EL (cell line): ENCODE results near the gene RGS12.
A peak's percentile ranks its signal among the peaks of the same experiment; 100 is the strongest.

Experiments
- DNase-seq: peaks from one replicate; pipeline ENCODE4 v3.0.0-alpha.2; 2016

RGS12 gene

DNA sequence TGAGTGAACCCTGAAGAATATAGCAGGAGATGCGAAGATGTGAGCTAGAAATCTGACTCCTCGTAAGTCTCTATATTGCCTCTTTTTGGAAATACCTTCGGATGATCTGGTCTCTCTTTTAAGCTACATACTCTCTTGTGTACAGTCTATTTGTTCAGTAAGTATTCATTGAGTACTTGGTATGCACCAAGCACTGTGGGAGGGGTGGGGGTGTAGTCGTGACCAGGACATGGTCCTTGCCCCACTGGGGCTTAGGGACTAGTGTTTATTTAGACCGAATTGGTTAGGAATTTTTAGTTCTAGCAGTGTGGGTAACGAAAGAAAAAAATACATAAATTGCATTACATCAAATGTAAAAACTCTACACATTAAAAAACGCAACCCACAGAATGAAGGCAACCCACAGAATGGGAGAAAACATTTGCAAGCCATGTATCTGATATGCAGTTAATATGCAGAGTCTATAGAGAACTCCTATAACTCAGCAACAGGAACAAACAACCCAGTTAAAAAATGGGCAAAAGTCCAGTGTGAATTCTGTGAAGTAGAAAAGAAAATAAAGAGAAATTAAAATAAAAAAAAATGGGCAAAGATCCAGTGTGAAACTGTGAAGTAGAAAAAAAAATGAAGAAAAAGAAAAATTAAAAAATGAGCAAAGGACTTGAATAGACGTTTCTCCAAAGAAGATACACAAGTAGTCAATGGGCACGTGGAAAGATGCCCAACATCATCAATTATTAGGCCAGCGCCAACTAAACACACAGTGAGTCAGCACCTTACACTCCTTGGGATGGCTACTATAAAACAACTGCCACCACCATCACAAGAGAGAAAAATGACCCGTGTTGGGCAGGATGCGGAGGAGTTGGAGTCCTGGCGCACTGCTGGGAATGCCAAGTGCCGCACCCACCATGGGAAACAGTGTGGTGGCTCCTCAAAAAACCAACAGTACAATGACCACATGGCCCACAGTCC is 43.8 kb downstream of the RGS12 start:
- no peak for DNase-seq

DNA sequence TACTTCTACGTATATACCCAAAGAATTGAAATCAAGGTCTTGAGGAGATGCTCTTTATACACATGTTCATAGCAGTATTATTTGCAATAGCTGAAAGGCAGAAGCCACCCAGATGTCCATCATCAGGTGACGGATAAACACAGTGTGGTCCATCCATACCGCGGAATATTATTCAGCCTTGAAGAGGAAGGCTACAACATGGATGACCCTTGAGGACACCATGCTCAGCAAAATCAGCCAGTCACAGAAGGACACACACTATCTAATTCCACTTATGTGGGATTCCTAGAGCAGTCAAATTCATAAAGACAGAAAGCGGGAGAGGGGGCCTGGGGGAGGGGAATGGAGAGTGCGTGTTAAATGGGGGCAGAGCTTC is 44.5 kb downstream of the RGS12 start:
- DNase-seq = no peak

DNA sequence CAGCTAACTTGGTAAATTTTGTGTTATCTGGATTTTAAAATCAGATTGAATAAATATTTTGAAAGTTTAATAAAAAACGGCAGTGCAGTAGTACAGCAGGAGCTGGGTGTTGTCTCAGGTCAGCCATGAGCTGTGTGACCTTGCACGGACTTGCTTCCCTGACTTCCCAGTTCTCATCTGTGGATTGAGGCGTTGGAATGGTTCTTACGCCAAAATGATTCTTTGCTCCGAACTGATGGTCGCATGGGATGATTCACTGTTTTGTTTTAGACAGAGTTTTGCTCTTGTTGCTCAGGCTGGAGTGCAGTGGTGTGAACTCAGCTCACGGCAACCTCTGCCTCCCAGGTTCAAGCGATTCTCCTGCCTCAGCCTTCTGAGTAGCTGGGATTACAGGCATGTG is 45.0 kb downstream of the RGS12 start:
- no peak for DNase-seq

DNA sequence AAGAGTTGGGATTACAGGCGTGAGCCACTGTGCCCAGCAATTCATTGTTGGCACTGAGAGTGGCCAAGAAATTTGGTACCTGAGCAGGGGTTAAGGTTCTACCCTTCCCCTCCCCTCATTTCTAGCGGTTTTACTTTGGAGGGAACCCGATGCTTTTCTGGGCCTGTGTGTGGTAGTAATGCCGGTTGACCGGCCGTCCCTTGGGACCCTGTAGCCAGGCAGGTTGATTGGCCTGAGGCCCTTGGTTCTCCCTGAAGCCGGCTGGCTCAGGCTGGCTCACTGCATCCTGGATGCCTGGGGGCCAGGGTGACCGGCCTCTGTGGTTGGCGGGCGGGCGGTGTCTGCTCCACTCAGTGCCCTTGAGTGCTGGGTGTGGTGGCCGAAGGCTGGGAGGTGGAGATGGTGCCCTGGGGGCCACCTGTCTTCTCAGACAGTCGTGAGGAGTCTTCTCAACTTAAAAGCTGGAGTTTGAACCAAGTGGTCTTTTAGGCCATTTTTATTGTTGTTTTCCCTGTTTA is 45.6 kb downstream of the RGS12 start:
- no peak for DNase-seq

DNA sequence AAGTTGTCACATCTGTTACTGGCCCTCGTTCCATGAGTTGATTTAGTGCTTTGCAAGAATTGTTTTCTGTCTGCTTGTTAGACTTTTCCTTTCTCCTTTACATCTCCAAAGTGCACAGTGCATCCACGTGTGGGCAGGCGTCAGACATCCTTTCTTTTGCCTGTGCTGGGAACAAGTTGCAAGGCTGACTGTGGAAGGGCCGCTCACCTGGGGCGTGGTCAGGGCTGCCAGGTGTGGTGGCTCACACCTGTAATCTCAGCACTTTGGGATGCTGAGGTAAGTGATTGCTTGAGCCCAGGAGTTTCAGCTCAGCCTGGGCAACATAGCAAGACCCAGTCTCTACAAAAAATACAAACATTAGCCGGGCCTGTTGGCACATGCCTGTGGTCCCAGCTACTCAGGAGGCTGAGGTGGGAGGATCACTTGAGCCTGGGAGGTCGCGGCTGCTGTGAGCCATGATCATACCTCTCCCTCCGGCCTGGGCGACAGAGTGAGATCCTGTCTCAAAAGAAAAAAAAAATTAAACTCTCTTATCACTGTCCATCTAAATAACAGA is 46.2 kb downstream of the RGS12 start:
- no peak for DNase-seq

DNA sequence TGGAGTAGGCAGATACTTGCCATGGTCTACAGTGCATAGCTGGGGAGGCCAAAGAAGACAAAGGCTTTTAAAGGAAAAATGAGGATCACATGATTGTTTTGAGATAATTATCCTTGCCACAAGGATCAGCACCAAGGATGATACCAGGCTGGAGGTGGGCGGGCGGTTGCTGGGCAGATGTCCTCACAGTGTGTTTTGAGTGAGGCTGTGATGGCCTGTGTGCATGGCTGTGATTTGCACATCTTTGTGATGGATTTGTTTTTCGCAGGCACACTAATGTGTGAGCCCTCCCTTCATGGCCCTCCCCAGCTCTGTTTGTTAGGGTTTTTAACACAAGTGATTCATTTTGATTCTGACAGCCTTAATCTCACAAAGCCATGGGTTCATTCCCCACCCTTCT is 46.8 kb downstream of the RGS12 start:
- no peak for DNase-seq

DNA sequence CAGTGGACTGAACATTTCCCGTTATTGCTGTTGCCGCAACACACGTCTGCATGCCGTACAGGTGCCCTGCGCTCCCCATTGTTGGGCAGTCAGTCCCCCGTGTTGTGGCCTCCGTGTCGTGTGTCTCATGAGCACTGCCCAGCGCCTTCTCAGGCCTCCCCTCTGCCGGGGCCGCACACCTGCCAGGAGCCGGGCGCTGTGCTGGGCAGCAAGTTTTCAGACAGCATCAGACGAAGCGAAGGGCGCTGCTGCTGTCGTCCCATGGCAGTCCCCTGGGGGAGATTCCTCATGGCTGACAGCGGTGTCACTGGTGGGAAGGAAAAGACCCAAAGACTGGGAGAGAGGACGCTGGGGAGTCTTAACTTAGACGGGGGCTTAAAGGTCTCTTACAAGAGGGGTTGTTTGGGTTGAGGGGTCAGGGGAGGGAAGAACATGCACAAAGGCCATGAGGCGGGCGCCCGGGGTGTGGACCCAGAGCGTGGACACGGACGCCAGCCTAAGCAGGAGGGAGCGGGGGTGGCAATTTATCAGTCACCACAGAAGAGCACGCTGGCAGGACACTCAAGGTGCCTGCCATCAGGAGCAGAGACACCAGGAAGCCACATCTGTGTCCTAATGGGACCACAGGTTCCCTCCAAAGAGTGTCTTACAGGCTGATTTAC is 47.3 kb downstream of the RGS12 start:
- DNase-seq = no peak

DNA sequence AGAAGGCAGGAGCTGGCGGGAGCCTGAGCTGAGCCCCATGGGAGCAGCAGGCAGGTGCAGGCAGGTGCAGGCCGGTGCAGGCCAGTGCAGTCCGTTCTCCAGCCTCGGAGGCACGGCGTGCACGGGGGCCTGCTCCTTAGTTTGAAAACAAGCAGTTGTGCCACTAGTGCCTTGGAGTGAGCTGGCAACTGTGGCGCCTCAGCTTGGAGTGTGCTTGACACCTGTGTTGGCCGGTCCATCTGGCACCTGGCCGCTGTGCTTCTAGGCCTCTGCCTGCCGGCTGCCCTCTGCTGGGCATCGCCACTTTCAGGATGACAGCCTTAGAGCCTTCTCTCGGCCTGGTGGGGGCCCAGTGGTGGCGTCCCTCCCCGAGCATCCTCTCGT is 47.9 kb downstream of the RGS12 start:
- no peak for DNase-seq

DNA sequence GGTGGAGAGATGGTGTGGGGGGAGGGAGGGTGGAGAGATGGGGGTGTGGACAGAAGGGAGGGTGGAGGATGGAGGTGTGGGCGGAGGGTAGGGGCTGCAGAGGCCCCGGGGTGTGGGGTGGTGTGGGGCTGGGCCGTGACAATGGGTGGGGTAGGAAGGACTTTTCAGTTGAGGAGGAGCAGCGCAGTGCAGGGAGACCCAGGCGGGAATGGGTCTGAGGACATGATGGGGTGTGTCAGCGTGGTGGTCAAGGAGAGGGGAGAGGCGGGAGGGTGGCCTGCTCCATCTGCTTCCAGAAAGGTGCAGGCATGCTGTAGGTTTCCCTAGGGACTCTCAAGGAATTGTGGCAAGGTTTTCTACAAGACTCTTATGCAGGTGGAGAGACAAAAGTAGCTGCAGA is 48.9 kb downstream of the RGS12 start:
- no peak for DNase-seq

DNA sequence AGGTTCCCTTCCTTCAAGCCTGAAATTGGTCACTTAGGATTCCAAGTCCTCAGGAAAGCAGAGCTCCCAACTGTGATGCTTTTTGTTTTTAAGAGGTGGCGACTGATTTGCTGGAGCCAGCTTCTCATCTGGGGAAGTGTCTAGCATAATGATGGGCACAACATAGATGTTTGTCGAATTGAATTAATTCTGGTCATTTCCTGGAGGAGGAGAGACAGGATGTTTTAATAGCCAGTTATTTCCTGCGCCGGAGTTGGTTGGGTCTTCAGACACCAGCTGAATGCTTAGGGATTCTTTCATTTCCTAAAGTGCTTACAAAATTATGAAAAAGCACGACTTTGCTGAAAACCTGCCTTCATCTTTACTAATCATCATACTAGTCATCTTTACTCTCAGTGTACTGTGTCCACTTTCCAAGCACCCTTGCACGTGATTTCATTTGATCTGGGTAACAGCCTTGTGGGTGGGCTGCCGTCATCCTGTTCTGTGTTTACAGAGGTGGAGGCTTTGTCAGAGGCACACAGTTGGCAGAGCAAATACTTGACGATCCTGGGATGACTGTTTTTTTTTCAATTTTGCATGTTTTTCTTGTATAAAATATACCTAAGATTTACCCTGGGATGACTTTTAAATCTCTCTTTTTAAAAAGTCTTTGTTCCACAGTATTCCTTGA is 49.5 kb downstream of the RGS12 start:
- DNase-seq = peak; percentile 55
